ENCODE data around the gene LARP7.

The LARP7 gene

GRCh38 chr4:112680996-112681395 lies 44.1 kb downstream of the LARP7 start:
- no peak for TF ChIP-seq EZH2phosphoT487 (conservative IDR thresholded peaks at IDR 0.05; ENCODE audit: low read length)
- TF ChIP-seq CTCF (IDR thresholded peaks at IDR 0.05; ENCODE audit: insufficient read depth, low read length, poor library complexity, severe bottlenecking) = no peak
- no peak overlapping the region for H3K27ac ChIP-seq (ENCODE audit: low read depth, low read length)

GRCh38 chr4:112693507-112693906 lies 56.6 kb downstream of the LARP7 start:
- no peaks in the 10 kb centered on the region for H4K20me1 ChIP-seq (ENCODE audit: low read depth, low read length)
- TF ChIP-seq CTCF (IDR thresholded peaks at IDR 0.05; ENCODE audit: insufficient read depth, low read length, poor library complexity, severe bottlenecking) = no peak
- TF ChIP-seq EZH2phosphoT487 (conservative IDR thresholded peaks at IDR 0.05; ENCODE audit: low read length) = no peak
- no peaks in the 10 kb centered on the region for H3K9me2 ChIP-seq (replicated peaks; ENCODE audit: insufficient read depth, low read length)
- no peak overlapping the region for H2AFZ ChIP-seq (ENCODE audit: low read depth, low read length, severe bottlenecking)
- H3K27me3 ChIP-seq (ENCODE audit: low read length) = no peaks in the 10 kb centered on the region
- H3K27ac ChIP-seq (ENCODE audit: low read depth, low read length) = no peak overlapping the region
- H3K9ac ChIP-seq (ENCODE audit: low read length) = no peak overlapping the region
- H3K36me3 ChIP-seq (ENCODE audit: low read length) = no peaks in the 10 kb centered on the region
- no peaks in the 10 kb centered on the region for H3K9me3 ChIP-seq (ENCODE audit: insufficient read depth, low read length)
- no peaks in the 10 kb centered on the region for H3K79me2 ChIP-seq (ENCODE audit: insufficient read depth, low read length)
- no peak overlapping the region for H3K4me2 ChIP-seq (ENCODE audit: low read depth, low read length, poor library complexity, severe bottlenecking)
- H3K4me3 ChIP-seq (ENCODE audit: insufficient read depth, low read length, poor library complexity, severe bottlenecking) = no peak overlapping the region
- H3F3A ChIP-seq (ENCODE audit: insufficient read depth) = no peaks in the 10 kb centered on the region

More at GRCh38 chr4:112680996-112681395, 44.1 kb downstream of the LARP7 start:
- no peak overlapping the region for H3K4me2 ChIP-seq (ENCODE audit: low read depth, low read length, poor library complexity, severe bottlenecking)
- no peaks in the 10 kb centered on the region for H3F3A ChIP-seq (ENCODE audit: insufficient read depth)
- no peaks in the 10 kb centered on the region for H3K9me3 ChIP-seq (ENCODE audit: insufficient read depth, low read length)
- H3K79me2 ChIP-seq (ENCODE audit: insufficient read depth, low read length) = no peaks in the 10 kb centered on the region
- no peak overlapping the region for H3K9ac ChIP-seq (ENCODE audit: low read length)
- H2AFZ ChIP-seq (ENCODE audit: low read depth, low read length, severe bottlenecking) = no peak overlapping the region
- no peak overlapping the region for H3K4me3 ChIP-seq (ENCODE audit: insufficient read depth, low read length, poor library complexity, severe bottlenecking)
- H3K36me3 ChIP-seq (ENCODE audit: low read length) = no peaks in the 10 kb centered on the region
- no peaks in the 10 kb centered on the region for H3K27me3 ChIP-seq (ENCODE audit: low read length)
- no peaks in the 10 kb centered on the region for H4K20me1 ChIP-seq (ENCODE audit: low read depth, low read length)
- no peaks in the 10 kb centered on the region for H3K9me2 ChIP-seq (replicated peaks; ENCODE audit: insufficient read depth, low read length)

- no peak overlapping the region for H2AFZ ChIP-seq (ENCODE audit: low read depth, low read length, severe bottlenecking)
- no peak overlapping the region for H3K27ac ChIP-seq (ENCODE audit: low read depth, low read length)
- no peak overlapping the region for H3K4me2 ChIP-seq (ENCODE audit: low read depth, low read length, poor library complexity, severe bottlenecking)
- no peaks in the 10 kb centered on the region for H3F3A ChIP-seq (ENCODE audit: insufficient read depth)
- no peaks in the 10 kb centered on the region for H3K27me3 ChIP-seq (ENCODE audit: low read length)
- H3K9me3 ChIP-seq (ENCODE audit: insufficient read depth, low read length) = no peaks in the 10 kb centered on the region
- no peak for TF ChIP-seq CTCF (IDR thresholded peaks at IDR 0.05; ENCODE audit: insufficient read depth, low read length, poor library complexity, severe bottlenecking)
- TF ChIP-seq EZH2phosphoT487 (conservative IDR thresholded peaks at IDR 0.05; ENCODE audit: low read length) = no peak
- H3K4me3 ChIP-seq (ENCODE audit: insufficient read depth, low read length, poor library complexity, severe bottlenecking) = no peak overlapping the region
- no peaks in the 10 kb centered on the region for H3K9me2 ChIP-seq (replicated peaks; ENCODE audit: insufficient read depth, low read length)
- H4K20me1 ChIP-seq (ENCODE audit: low read depth, low read length) = no peaks in the 10 kb centered on the region
- no peaks in the 10 kb centered on the region for H3K36me3 ChIP-seq (ENCODE audit: low read length)
- H3K9ac ChIP-seq (ENCODE audit: low read length) = no peak overlapping the region
- no peaks in the 10 kb centered on the region for H3K79me2 ChIP-seq (ENCODE audit: insufficient read depth, low read length)
Measured at GRCh38 chr4:112700679-112701078, 63.7 kb downstream of the LARP7 start.

Measured in SU-DHL-6 (cell line).